Testis (tissue), 2 donors: Measurements from ENCODE around the gene RAP1GAP2.

Experiments
- POLR2A ChIP-seq: fragments of 450-650 bp; IDR thresholded peaks from one replicate; pipeline ENCODE4 v1.6.1; 2017; ENCODE audit warnings: antibody characterized with exemption, mild to moderate bottlenecking, moderate library complexity
- TF ChIP-seq, protein P1 (sequence below), 3 experiments: fragments of 450-650 bp in 2 of 3; fragments of 200-600 bp in 1 of 3; sonication (generic) in 1 of 3; IDR thresholded peaks; one replicate each; pipeline ENCODE4 v1.5.1; 2016 to 2019; ENCODE audit warnings: antibody characterized with exemption in 3 of 3, mild to moderate bottlenecking in 2 of 3, moderate library complexity in 1 of 3

DNA sequence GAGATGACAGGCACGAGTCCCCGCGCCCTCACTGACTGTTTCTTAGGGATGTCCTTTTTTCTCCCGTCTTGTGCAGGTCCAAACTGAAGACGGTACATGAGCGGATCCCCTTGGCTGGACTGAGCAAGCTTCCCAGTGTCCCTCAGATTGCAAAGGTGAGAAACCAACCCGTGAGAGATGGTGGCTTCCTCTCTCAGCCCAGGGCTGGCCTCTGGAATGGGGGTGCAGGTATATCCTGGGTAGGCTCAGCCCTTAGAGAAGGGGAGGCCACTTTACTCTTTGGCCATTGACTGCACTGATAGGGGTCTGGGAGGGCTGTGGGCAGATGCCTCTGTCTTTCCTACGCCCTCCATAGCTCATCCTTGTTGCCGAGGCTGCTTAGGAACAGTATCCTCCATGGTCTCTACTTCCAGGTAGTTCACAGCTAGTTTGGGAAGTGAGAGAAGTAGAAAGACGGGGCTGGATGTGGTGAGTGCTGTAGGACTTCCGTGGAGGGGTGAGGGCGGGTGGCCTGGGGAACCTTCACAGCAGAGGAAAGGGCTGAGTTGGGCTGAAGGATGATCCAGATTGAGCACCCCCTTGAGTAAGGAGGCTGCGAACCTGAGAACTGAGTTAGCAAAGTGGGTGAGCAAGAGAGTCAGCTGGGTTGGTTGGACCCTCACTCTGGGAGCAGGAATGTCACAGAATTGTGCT is 184.1 kb downstream of the RAP1GAP2 start:
- TF ChIP-seq, protein P1, sequence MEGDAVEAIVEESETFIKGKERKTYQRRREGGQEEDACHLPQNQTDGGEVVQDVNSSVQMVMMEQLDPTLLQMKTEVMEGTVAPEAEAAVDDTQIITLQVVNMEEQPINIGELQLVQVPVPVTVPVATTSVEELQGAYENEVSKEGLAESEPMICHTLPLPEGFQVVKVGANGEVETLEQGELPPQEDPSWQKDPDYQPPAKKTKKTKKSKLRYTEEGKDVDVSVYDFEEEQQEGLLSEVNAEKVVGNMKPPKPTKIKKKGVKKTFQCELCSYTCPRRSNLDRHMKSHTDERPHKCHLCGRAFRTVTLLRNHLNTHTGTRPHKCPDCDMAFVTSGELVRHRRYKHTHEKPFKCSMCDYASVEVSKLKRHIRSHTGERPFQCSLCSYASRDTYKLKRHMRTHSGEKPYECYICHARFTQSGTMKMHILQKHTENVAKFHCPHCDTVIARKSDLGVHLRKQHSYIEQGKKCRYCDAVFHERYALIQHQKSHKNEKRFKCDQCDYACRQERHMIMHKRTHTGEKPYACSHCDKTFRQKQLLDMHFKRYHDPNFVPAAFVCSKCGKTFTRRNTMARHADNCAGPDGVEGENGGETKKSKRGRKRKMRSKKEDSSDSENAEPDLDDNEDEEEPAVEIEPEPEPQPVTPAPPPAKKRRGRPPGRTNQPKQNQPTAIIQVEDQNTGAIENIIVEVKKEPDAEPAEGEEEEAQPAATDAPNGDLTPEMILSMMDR (IDR thresholded peaks at IDR 0.05), result no peak
- no peak for TF ChIP-seq POLR2A
